ENCODE data around the gene TMEM130.

DNA sequence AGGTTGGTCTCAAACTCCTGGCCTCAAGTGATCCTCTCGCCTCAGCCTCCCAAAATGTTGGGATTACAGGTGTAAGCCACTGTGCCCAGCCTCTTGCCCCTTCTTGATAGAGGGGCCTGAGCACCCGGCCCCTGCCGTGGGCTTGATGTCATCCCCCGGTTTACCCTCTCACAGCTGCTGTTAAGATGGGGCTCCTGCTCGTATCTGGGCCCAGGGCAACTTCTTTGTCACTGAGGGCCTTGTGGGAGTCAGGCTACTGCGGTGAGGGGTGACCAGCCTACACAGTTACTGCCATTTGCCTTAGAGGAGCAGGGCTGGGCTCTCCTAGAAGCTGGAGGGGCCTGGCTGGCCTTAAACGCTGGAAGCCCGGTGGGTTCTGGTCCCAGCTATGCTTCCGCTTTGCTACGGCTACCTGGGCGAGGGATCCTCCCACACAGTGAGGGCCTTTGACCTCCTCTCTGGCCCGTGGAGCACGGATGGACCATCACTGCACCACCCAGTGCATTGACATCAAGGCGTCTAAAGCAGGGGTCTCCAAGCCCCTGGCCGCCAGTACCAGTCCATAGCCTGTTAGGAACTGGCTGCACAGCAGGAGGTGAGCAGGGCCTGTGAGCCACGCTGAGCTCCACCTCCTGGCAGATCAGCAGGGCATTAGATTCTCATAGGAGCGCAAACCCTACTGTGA is 1.1 kb upstream of the TMEM130 start:
- TF ChIP-seq, protein P1, sequence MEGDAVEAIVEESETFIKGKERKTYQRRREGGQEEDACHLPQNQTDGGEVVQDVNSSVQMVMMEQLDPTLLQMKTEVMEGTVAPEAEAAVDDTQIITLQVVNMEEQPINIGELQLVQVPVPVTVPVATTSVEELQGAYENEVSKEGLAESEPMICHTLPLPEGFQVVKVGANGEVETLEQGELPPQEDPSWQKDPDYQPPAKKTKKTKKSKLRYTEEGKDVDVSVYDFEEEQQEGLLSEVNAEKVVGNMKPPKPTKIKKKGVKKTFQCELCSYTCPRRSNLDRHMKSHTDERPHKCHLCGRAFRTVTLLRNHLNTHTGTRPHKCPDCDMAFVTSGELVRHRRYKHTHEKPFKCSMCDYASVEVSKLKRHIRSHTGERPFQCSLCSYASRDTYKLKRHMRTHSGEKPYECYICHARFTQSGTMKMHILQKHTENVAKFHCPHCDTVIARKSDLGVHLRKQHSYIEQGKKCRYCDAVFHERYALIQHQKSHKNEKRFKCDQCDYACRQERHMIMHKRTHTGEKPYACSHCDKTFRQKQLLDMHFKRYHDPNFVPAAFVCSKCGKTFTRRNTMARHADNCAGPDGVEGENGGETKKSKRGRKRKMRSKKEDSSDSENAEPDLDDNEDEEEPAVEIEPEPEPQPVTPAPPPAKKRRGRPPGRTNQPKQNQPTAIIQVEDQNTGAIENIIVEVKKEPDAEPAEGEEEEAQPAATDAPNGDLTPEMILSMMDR (IDR thresholded peaks at IDR 0.05), result no peak
- TF ChIP-seq POLR2A (IDR thresholded peaks at IDR 0.05), result no peak

All from testis (tissue), 2 donors.